Stimulated activated CD4-positive, alpha-beta T cell treated with anti-CD3 and anti-CD28 coated beads, Interleukin-4, amount 100 ng/mL, for 1 hour (primary cell): ENCODE data around the gene PTK7.
A peak's percentile ranks its signal among the peaks of the same experiment; 100 is the strongest.

Experiments used
- DNase-seq: peaks from one replicate; pipeline ENCODE4 v3.0.0-alpha.2; 2020

Gene PTK7

DNA sequence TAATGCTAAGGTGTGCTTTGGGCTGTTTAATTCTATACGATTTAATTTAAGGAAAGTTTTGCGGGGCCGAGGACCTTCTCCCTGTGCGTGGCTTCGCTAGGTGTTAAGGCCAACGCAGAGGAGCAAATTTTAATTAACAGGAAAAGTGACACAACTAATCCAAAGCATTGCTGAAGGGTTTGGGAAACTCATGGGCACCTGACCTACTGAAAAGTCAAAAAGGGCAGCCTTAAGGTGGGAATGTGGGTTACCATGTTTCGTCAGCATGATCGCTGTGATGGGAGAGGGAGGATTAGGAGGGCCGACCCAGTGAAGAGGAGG is 105.5 kb downstream of the PTK7 start:
- DNase-seq = no peak

DNA sequence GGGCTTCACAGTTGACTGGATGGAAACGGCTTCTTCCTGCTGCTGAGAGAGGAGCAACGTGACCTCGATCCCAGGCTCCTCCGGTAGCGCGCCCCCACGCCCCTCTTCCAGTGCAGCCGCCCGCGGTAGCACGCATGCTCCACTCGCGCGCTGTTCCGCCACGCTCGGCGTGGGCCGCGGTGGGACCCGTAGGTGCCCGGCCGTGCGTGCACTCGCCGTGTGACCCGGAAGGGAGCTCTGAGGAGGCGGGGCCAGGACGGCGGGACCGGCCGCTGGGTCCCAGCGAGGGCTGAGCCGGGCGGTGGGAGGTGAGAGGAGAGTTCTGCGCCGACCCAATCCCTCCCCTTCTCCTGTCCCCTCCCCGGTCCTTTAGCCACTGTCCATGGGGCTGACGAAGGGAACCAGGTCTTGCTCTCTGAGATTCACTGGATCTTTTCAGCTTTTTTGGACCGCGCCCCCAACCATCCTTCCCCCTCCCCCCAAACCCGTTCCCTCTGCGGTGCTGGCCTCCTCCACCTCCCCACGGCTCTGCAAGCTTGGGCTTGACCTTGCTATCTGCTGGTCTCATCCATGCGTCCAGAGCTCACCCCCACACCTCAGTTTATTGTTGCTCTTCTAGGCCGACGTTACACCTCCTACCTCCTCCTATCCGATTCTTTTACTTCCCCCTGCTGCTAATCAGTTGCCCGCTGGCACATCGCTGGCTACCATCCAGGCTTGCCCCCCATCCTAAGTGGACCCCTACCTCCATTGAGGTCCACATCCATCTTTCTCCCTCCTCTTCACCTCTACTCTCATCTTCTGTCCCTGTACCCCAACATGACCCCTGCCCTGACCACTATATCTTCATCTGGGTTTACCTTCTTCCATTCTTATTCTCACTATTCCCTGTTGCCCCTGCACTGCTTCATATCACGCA is 106.1 kb downstream of the PTK7 start, which contains the start of gene CUL9:
CUL9 (plus strand) TSS at position 255 of the 919 bp plus-strand sequence. CDS start 2,115 bp downstream, outside the sequence.
- DNase-seq = peak; percentile 81

DNA sequence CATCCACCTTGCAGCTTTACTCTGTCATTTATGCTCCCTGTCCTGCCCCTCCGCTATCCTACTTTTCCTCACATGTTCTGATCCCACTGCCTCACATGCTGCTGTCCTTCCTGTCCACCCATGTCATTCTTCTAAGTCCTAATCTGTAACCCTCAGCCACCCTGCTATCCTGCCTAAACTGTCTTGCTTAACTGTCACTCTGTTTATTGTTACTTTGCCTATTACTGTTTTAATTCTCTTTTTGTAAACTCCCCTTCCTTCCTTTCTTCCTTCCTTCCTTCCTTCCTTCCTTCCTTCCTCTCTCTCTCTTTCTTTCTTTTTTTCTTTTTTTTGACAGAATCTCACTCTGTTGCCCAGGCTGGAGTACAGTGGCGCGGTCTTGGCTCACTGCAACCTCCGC is 107.3 kb downstream of the PTK7 start:
- no peak for DNase-seq

DNA sequence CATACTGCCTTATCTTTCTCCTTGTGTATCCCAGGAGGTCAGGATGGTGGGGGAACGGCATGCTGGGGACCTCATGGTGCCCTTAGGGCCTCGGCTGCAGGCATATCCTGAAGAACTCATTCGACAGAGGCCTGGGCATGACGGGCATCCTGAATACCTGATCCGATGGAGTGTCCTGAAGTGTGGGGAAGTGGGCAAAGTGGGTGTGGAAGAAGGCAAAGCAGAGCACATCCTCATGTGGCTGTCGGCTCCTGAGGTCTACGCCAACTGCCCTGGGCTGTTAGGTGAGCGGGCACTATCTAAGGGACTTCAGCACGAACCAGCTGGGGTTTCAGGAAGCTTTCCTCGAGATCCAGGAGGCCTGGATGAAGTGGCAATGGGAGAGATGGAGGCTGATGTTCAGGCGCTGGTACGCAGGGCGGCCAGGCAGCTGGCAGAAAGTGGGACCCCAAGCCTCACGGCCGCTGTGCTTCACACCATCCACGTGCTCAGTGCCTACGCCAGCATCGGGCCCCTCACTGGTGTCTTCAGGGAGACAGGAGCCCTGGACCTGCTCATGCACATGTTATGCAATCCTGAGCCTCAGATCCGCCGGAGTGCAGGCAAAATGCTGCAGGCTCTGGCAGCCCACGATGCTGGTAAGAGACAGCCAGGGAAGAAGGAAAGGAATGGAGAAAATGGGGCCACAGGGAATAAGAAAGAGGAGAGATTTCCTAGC is 108.3 kb downstream of the PTK7 start:
- DNase-seq = no peak

DNA sequence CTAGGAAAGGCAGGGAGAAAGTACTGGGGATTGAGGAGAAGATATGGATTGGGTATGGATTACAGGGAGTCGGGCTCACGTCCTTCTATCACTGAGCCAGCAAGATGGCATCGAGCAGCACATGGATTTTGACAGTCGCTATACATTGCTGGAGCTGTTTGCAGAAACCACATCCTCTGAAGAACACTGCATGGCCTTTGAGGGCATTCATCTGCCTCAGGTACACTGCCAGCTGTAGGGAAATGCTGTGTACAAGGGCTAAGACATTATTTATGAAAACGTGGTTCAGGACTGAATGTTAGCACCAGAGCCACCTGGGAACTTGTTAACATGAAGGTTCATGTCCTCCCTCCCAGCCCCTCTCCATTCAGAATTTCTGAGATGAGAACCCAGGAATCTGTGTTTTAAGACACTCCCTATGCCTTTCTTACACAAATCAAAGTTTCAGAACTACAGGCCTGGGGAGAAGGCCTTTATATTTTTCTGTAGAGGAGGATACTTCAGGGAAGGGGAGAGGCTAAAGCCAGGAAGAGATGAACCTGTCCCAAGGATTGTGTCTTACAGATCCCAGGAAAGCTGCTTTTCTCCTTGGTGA is 109.4 kb downstream of the PTK7 start:
- DNase-seq = no peak

DNA sequence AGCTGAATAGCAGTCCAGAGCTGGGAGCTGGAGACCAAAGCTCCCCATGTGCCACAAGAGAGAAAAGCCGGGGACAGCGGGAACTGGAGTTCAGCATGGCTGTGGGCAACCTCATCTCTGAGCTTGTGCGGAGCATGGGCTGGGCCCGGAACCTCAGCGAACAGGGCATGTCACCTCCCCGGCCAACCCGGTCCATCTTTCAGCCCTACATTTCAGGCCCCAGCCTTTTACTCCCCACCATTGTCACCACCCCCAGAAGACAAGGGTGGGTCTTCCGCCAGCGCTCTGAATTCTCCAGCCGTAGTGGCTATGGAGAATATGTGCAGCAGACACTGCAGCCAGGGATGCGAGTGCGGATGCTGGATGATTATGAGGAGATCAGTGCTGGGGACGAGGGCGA is 109.9 kb downstream of the PTK7 start:
- DNase-seq = no peak

DNA sequence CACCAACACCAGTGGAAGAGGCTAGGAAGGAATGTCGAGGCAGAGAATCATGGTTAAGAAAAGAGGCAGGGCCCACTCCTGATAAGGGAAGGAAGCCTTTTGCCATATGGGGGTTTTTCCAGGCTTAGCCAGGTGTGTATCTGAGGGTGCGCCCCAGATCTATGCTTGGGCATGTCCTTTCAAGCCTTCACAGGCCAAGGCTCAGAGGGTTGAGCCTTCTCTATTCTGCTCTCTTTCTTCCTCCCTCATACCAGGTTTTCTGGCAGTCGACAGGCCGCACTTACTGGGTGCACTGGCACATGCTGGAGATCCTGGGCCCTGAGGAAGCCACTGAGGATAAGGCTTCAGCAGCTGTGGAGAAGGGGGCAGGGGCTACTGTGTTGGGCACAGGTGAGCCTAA is 110.6 kb downstream of the PTK7 start:
- DNase-seq = no peak

DNA sequence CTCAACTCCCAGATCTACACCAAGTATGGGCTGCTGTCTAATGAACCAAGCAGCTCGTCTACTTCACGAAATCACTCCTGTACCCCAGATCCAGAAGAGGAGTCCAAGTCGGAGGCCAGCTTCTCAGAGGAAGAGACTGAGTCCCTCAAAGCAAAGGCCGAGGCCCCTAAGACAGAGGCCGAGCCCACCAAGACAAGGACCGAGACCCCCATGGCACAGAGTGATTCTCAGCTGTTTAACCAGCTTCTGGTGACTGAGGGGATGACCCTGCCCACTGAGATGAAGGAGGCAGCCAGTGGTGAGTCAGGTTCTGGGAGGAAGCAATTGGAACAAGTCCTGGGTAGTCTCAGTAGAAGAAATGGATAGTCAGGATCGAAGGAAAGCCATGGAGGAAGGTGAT is 111.7 kb downstream of the PTK7 start:
- no peak for DNase-seq

DNA sequence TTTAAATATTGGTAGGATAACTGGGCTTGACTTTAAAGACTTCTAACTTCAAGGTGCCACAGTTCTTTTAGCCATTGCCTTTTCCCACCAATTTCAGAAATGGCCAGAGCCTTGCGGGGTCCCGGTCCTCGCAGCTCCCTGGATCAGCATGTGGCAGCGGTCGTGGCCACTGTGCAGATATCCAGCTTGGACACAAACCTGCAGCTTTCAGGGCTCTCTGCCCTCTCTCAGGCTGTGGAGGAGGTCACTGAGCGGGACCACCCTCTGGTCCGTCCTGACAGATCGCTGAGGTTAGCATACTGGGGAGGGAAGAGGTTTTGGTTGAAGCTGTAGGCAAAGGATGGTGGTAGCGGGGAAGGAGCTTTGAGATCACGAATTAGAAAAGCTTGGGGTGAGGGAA is 112.3 kb downstream of the PTK7 start:
- DNase-seq = no peak

DNA sequence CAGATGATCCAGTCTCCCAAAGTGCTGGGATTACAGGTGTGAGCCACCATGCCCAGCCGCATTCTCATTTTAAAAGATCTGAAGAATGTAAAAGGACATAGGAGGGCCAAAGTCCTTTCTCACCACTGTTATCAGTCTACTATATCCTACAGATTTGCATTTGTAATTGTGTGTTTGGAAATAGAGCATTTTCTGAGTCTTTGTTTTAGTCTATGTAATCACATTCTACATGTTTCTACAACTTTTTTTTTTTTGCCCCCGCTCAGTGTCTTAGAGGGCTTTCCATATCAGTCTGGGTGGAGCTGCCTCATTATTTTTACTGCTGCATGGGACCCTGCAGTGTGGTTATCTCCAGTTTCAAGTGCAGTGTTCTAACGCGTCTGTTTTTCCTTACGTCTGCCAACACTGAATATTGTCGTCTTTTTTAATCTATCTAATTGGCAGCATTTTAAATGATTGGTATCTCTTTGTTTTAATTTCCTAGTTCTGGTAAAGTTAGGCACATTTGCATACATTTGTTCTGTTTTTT is 113.7 kb downstream of the PTK7 start:
- DNase-seq = no peak

DNA sequence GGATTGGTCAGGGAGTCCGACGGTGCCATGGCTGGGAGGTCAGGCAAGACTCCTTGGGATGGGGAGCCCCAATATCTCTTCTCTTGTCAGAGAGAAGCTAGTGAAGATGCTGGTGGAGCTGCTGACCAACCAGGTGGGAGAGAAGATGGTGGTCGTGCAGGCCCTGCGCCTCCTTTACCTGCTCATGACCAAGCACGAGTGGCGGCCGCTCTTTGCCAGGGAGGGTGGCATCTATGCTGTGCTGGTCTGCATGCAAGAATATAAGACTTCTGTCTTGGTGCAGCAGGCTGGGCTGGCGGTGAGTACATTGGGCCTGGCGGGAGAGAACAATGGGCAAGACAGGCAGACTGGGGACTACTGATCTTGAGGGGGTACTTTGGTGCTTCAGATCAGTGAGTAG is 116.8 kb downstream of the PTK7 start:
- no peak for DNase-seq

DNA sequence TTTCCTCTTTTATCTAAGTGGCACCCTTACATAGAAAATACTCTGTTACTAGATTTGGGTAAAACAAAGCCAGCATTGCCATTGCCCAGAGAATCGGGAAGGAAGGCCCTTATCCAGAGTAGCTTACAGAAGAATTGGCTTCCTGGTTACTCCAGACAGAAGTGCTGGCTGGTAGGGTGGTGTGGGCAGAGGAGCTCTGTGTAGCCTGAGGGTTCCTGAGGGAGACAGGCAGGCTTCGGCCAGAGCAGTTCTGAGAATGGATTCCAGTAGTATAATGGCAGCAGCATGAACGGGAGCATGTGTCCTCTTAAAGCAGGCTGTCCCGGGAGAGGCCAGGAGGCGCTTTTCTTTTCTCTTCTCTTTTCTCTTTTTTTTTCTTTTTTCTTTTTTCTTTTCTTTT is 117.8 kb downstream of the PTK7 start:
- DNase-seq = no peak

DNA sequence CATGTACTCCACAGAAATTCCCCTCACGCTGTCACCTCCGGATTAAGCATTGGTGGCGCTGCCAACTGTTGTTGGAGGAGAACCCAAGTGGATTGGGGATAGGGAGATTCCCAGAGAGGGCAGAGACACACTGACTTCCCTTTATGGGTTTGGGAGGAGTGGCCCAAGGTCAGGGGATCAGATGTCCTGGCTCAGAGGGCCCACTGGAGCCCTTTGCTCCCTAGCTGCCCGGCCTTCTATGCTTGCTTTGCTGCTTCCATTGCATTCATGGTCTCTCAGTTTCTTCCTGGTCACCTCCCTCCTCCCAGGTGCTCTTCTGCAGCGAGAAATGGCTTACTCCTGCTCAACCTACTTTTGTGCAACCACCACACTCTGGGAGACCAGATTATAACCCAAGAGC is 120.2 kb downstream of the PTK7 start:
- DNase-seq = no peak

DNA sequence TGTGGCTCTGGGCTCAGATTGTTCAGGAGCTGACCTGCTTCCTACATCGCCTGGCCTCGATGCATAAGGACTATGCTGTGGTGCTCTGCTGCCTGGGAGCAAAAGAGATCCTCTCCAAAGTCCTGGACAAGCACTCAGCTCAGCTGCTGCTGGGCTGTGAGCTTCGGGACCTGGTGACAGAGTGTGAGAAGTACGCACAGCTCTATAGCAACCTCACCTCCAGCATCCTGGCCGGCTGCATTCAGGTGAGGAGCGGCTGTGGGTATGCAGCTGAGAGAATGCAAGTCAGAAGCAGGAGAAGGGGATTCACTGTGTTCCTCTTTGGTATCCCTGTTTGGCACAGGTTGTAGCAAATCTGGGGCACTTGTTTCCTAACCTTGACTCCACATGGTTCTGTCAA is 123.8 kb downstream of the PTK7 start:
- DNase-seq = no peak

DNA sequence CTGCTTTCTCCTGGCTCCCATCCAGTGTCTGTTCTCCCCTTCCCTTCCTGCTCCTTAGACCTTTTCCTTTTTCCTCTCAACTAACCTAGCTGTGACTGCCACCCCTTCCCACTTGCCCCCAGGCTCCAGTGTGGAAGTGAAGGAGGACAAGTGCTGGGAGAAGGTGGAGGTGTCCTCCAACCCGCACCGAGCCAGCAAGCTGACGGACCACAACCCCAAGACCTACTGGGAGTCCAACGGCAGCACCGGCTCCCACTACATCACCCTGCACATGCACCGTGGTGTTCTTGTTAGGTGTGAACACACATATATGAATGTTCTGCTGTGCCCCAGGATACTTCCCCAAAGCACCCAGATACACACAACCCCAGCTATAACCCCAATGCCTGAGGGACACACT is 124.4 kb downstream of the PTK7 start:
- no peak for DNase-seq

DNA sequence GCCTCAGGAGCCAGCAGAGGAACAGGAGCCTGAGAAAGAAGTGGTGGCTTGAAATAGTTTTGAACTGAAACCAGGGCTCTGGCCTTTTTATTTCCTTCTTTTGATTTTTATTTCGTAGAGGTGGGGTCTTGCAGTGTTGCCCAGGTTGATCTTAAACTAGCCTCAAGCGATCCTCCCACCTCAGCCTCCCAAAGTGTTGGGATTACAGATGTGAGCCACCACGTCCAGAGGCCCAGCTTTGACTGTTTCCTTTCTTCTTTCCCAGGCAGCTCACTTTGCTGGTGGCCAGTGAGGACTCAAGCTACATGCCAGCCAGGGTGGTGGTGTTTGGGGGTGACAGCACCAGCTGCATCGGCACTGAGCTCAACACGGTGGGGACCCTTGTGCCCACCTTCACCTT is 126.3 kb downstream of the PTK7 start:
- DNase-seq = no peak

DNA sequence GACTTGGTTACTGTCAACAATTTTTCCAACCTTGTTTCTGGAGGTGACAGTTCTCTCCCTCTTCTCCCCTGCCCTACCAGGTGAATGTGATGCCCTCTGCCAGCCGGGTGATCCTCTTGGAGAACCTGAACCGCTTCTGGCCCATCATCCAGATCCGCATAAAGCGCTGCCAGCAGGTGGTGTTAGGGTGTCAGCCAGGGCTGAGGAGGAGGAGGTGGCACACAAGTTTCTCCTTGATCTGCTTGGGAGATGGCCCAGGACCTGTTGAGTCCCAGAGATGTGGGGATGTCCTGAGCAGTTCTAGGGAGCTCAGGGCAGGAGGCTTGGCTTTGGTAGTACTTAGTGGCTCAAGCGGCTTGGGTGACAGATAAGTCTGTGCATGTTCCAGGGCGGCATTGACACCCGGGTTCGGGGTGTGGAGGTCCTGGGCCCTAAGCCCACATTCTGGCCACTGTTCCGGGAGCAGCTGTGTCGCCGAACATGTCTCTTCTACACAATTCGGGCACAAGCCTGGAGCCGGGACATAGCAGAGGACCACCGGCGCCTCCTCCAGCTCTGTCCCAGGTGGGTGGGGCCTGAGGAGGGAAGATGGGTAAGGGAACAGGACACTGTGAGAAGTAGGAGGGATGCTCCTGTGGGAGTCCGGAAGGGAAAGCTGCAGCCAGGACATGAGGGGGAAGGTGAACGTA is 127.1 kb downstream of the PTK7 start:
- DNase-seq = no peak

DNA sequence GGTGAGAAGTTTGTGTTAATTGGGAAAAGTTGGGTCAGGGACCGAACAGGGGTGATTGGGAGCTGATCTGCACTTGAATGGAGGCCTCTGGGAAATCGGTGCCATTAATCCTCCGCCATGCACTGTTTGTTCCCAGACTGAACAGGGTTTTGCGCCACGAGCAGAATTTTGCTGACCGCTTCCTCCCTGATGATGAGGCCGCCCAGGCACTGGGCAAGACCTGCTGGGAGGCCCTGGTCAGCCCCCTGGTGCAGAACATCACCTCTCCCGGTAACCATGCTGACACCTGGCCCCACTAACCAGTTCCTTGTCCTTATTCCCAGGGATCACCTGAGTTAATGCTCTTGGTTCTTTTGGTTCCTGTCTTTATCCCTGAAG is 127.6 kb downstream of the PTK7 start:
- no peak for DNase-seq

DNA sequence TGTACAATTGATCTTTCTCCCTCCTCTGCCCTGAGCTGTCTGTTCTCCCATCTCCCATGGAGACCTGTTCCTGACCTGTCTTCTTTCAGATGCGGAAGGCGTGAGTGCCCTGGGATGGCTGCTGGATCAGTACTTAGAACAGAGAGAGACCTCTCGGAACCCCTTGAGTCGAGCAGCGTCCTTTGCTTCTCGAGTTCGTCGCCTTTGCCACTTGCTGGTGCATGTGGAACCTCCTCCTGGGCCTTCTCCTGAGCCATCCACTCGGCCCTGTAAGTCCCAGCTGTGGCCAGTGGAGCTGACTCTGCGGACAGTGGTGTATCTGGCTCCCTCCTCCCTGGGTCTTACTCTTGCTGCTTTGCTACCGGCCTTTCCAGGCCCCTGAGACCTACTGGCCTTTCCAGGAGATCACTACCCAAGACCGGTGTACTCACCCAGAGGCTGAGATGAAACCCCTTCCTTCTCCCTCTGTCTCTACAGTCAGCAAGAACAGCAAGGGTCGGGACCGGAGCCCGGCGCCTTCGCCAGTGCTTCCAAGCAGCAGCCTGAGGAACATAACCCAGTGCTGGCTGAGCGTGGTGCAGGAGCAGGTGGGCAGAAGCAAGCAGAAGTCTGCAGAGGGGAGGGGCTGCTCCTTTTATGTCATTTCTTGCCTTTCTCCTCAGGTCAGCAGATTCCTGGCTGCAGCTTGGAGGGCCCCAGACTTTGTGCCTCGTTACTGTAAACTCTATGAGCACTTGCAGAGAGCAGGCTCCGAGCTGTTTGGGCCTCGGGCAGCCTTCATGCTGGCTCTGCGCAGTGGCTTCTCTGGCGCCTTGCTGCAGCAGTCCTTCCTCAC is 128.4 kb downstream of the PTK7 start:
- no peak for DNase-seq

DNA sequence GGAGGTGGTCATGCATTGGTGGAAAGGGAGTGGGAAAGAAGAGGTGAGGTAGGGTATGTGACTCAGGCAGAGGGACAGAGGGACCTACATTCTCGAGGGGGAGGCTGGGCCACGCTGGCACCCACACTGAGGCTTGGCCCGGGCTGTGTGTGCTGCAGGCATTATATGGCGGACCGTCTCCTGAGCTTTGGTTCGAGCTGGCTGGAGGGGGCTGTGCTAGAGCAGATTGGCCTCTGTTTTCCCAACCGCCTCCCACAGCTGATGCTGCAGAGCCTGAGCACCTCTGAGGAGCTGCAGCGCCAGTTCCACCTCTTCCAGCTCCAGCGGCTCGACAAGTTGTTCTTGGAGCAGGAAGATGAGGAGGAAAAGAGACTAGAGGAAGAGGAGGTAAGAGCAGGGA is 129.7 kb downstream of the PTK7 start:
- DNase-seq = no peak

DNA sequence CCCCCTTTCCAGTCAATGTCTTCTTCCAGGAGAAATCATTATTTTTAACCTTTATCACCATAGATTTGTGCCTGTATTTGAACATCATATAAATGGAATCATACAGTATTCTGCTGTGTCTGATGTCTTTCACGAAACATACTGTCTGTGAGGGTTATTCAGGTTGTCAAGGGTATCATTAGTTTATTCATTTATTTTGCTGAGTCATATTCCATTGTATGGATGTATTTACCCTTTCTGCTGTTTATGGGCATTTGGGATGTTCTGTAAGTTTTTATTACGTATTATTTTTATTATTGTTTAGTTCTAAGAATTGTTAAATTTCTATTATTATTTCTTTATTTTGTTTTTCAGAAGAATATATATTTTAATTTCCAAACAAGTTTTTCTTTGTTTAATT is 131.2 kb downstream of the PTK7 start:
- DNase-seq = no peak
